Keratinocyte (primary cell): ENCODE measurements around the gene CACNA1C. TPM values are rescaled to one million over a fixed set of nuclear protein-coding genes. Genes with fewer than 3 reads are reported as not detected.

Source experiments
- DNase-seq: peaks from one replicate; pipeline ENCODE4 v3.0.0-alpha.2; 2011; ENCODE audit warnings: low read depth, missing footprints, low spot score
- FAIRE-seq: peaks from 2 replicates; lab custom pipeline; 2011; peaks lifted over from hg19 to GRCh38; lab: Jason Lieb, UNC
- H2AFZ ChIP-seq: 2 replicates; pipeline ENCODE4 v1.6.0; 2012; ENCODE audit warnings: low read length, control low read depth, inconsistent platforms; ENCODE audit not compliant: control insufficient read depth
- H3K27ac ChIP-seq: 2 replicates; pipeline ENCODE4 v1.5.1; 2011; ENCODE audit warnings: low read length; ENCODE audit not compliant: control insufficient read depth, insufficient read depth
- H3K27me3 ChIP-seq: 3 replicates; pipeline ENCODE4 v1.6.0; 2011; ENCODE audit warnings: low read length; ENCODE audit not compliant: control insufficient read depth, insufficient read depth; ENCODE audit errors: extremely low read depth
- H3K36me3 ChIP-seq, 2 experiments: 2 replicates in 1 of 2; 3 replicates in 1 of 2; pipeline ENCODE4 v1.5.1; 2011; ENCODE audit warnings: low read length in 2 of 2, mild to moderate bottlenecking in 1 of 2; ENCODE audit not compliant: control insufficient read depth in 2 of 2, insufficient read depth in 2 of 2; ENCODE audit errors: extremely low read depth in 1 of 2
- H3K4me1 ChIP-seq: 3 replicates; pipeline ENCODE4 v1.5.1; 2011; ENCODE audit warnings: low read length; ENCODE audit not compliant: control insufficient read depth, insufficient read depth; ENCODE audit errors: extremely low read depth
- H3K4me2 ChIP-seq: 3 replicates; pipeline ENCODE4 v1.6.0; 2011; ENCODE audit warnings: low read depth, low read length; ENCODE audit not compliant: control insufficient read depth, insufficient read depth; ENCODE audit errors: extremely low read depth
- H3K4me3 ChIP-seq, 3 experiments: fragments of 200-600 bp in 1 of 3; sonication (generic) in 1 of 3; 2 replicates in 2 of 3; 3 replicates in 1 of 3; pipeline ENCODE4 v1.5.1; 2011 to 2016; ENCODE audit warnings: low read length in 3 of 3, mild to moderate bottlenecking in 3 of 3, control low read depth in 2 of 3, inconsistent platforms in 1 of 3, low read depth in 1 of 3, mixed read lengths in 1 of 3, mixed run types in 1 of 3, moderate library complexity in 1 of 3; ENCODE audit not compliant: control insufficient read depth in 2 of 3, insufficient read depth in 2 of 3; ENCODE audit errors: extremely low read depth in 1 of 3
- H3K79me2 ChIP-seq: 2 replicates; pipeline ENCODE4 v1.6.0; 2012; ENCODE audit warnings: low read length; ENCODE audit not compliant: control insufficient read depth, insufficient read depth
- H3K9ac ChIP-seq: 3 replicates; pipeline ENCODE4 v1.6.0; 2011; ENCODE audit warnings: low read length; ENCODE audit not compliant: control insufficient read depth, insufficient read depth; ENCODE audit errors: extremely low read depth
- H3K9me1 ChIP-seq: 3 replicates; pipeline ENCODE4 v1.6.0; 2011; ENCODE audit warnings: low read length; ENCODE audit not compliant: control insufficient read depth, insufficient read depth; ENCODE audit errors: extremely low read depth
- H3K9me3 ChIP-seq: 2 replicates; pipeline ENCODE4 v1.5.1; 2012; ENCODE audit warnings: low read depth, low read length; ENCODE audit not compliant: control insufficient read depth
- H4K20me1 ChIP-seq: 3 replicates; pipeline ENCODE4 v1.6.0; 2011; ENCODE audit warnings: low read length; ENCODE audit not compliant: control insufficient read depth, insufficient read depth; ENCODE audit errors: extremely low read depth
- EZH2 ChIP-seq: IDR thresholded peaks from one replicate; pipeline ENCODE4 v1.6.1; 2012; ENCODE audit warnings: inconsistent platforms, mild to moderate bottlenecking, low read length, moderate library complexity
- dilution Hi-C: fragments of 300-500 bp; cut with MboI; formaldehyde crosslinking; loops from one replicate; pipeline ENCODE4 v1.7.0; 2020; ENCODE audit warnings: low sequenced_read_pairs; ENCODE audit not compliant: extremely low pct_ligation_motif_present
- polyA plus RNA-seq, 5 experiments: library from polyadenylated mRNA; depleted of rRNA in 3 of 5; stranded (reverse) in 3 of 5; stranded (forward) in 1 of 5; unstranded in 1 of 5; fragments of >200 nt; gene quantifications; 1 replicate in 1 of 5; 2 replicates in 3 of 5; 3 replicates in 1 of 5; pipeline versions ENCODE4 v1.2.1 to v1.2.3, GENCODE V29; 2011 to 2012; ENCODE audit warnings: missing spikeins in 2 of 5, low read depth in 1 of 5, low replicate concordance in 1 of 5
- TF ChIP-seq, protein P1 (sequence below), 3 experiments: IDR thresholded peaks in 1 of 3; conservative IDR thresholded peaks in 1 of 3; optimal IDR thresholded peaks in 1 of 3; 2 replicates in 2 of 3; 3 replicates in 1 of 3; pipeline versions ENCODE3 to v1.5.1; 2011; ENCODE audit warnings: low read length in 3 of 3, mild to moderate bottlenecking in 3 of 3, moderate library complexity in 2 of 3, control low read depth in 1 of 3, inconsistent platforms in 1 of 3; ENCODE audit not compliant: insufficient read depth in 2 of 3; ENCODE audit errors: extremely low read depth in 1 of 3

Gene CACNA1C
- polyA plus RNA-seq, 1 donor (not counting 4 experiments of a cell fraction or from before 2014, with no cell fraction given) = not detected

DNA sequence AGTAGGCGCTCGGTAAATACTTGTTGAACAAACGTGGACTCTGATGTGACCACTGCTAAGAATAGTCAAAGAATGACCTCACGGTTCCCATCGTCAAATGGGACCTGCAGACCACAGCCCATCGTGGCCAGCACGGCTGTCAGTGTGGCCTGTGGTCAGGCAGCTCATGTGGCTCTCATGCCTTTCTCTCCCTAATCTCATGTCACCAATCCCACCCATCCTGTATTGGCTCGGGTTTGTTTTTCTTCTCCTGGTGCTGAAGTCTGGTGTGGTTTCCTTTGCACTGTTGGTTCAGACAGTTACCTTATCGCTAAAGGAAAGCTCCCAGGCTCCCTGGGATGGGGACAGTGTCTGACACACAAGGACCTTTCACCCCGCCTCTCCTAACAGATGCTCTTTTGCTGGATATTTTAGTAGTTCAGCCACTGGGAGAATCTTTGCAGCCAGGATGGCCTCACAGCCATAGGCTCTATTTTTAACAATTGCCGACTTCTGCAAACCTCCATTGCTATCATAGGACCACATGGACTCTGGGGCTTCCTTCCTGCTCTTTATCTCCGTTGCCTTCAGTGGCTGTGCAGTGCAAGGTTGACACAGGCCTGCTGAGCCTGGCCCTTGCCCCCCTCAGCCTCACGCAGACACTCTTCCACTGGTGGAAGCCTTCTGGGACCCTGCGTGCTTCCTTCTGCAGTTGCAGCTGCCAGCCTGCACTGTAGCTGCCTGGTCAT, 448.8 kb downstream of the CACNA1C start:
- no peak for FAIRE-seq

DNA sequence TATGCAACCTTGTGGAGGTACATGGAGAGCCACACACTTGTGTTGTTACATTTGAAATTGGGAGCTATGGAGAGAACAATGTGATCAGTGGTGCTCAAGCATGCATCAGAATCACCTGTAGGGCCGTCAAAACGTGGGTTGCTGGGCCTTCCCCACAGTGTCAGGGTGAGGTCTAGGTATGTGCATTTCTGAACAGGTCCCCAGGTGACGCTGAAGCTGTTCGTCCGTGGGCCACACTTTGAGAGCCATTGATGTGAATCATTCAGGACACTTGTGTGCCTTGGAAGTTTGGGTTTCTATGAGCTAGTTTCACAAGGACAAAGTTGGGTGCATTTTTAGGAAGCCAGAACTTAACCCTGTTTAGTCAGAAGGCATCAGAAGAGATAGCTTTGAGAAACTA, 450.2 kb downstream of the CACNA1C start:
- Histone ChIP-seq H3K4me3 (no peak overlapping the region), H3K9me3 (no peaks in the 10 kb centered on the region), H3K79me2 (no peaks in the 10 kb centered on the region), H3K36me3 (no peaks in the 10 kb centered on the region), H3K4me1 (no peaks in the 10 kb centered on the region), H4K20me1 (no peaks in the 10 kb centered on the region), H3K9me1 (no peaks in the 10 kb centered on the region), H3K27ac (no peak overlapping the region), H3K4me2 (no peak overlapping the region), H3K9ac (no peak overlapping the region), H2AFZ (no peak overlapping the region), H3K27me3 (no peaks in the 10 kb centered on the region)
- no peak for FAIRE-seq
- no peak for TF ChIP-seq EZH2
- TF ChIP-seq, protein P1, sequence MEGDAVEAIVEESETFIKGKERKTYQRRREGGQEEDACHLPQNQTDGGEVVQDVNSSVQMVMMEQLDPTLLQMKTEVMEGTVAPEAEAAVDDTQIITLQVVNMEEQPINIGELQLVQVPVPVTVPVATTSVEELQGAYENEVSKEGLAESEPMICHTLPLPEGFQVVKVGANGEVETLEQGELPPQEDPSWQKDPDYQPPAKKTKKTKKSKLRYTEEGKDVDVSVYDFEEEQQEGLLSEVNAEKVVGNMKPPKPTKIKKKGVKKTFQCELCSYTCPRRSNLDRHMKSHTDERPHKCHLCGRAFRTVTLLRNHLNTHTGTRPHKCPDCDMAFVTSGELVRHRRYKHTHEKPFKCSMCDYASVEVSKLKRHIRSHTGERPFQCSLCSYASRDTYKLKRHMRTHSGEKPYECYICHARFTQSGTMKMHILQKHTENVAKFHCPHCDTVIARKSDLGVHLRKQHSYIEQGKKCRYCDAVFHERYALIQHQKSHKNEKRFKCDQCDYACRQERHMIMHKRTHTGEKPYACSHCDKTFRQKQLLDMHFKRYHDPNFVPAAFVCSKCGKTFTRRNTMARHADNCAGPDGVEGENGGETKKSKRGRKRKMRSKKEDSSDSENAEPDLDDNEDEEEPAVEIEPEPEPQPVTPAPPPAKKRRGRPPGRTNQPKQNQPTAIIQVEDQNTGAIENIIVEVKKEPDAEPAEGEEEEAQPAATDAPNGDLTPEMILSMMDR (optimal IDR thresholded peaks at IDR 0.05 in 1 of 3, IDR thresholded peaks at IDR 0.05 in 1 of 3, conservative IDR thresholded peaks at IDR 0.05 in 1 of 3; ENCODE audit: extremely low read depth in 1 of 3, insufficient read depth in 2 of 3, low read length in 3 of 3) = no peak
- dilution Hi-C loops = no loop called here
- DNase-seq = no peak

More for the DNA sequence above, 448.8 kb downstream of the CACNA1C start:
- Histone ChIP-seq H3K79me2 (no peaks in the 10 kb centered on the region), H3K4me3 (no peak overlapping the region), H3K9me3 (no peaks in the 10 kb centered on the region), H3K27me3 (no peaks in the 10 kb centered on the region), H3K9ac (no peak overlapping the region), H3K4me2 (no peak overlapping the region), H3K4me1 (no peaks in the 10 kb centered on the region), H2AFZ (no peak overlapping the region), H3K27ac (no peak overlapping the region), H3K9me1 (no peaks in the 10 kb centered on the region), H3K36me3 (no peaks in the 10 kb centered on the region), H4K20me1 (no peaks in the 10 kb centered on the region)
- TF ChIP-seq EZH2 = no peak
- TF ChIP-seq, protein P1 (optimal IDR thresholded peaks at IDR 0.05 in 1 of 3, IDR thresholded peaks at IDR 0.05 in 1 of 3, conservative IDR thresholded peaks at IDR 0.05 in 1 of 3; ENCODE audit: extremely low read depth in 1 of 3, insufficient read depth in 2 of 3, low read length in 3 of 3) = no peak
- no peak for DNase-seq
- dilution Hi-C loops = no loop called here
